B cell (primary cell): ENCODE results near the gene APBA2.

Experiments used
- EZH2 ChIP-seq: IDR thresholded peaks from 2 replicates; pipeline ENCODE4 v1.6.1; 2012; ENCODE audit warnings: borderline replicate concordance, low read depth, mild to moderate bottlenecking, moderate library complexity, low read length; ENCODE audit not compliant: insufficient read depth, poor library complexity, severe bottlenecking
- TF ChIP-seq, protein P1 (sequence below): fragments of 200-600 bp; IDR thresholded peaks from one replicate; pipeline ENCODE4 v1.8.0; 2022; ENCODE audit warnings: antibody characterized with exemption, mild to moderate bottlenecking

DNA sequence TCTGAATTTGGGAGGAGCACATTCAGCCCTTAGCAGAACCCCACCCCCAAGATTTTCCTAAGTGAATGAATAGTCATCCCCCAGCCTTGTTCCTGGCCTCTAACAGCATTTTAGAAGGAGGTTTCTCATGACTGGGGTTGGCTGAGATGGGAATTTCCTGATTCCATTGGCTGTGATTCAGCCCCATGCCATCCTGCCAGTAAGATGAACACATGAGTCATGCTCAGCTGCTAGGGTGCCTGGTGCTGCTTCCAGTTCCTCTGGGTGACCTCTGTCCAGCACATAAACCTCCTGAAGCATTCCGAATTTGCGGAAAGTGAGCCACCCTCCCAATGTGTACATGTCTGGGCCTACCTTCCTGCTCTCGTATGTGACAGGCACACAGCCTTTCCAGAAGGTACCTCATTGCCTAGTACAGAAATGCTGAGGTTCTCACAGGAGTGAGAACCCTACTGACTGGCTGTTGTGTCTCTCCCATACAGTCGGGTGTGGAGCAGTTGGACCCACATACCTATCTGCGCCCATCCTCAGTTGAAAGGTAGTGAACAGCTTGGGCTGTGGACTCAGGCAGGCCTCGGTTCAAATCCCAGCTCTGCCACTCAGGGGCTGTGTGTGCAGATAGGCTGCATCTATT, 91.7 kb downstream of the APBA2 start:
- TF ChIP-seq, protein P1, sequence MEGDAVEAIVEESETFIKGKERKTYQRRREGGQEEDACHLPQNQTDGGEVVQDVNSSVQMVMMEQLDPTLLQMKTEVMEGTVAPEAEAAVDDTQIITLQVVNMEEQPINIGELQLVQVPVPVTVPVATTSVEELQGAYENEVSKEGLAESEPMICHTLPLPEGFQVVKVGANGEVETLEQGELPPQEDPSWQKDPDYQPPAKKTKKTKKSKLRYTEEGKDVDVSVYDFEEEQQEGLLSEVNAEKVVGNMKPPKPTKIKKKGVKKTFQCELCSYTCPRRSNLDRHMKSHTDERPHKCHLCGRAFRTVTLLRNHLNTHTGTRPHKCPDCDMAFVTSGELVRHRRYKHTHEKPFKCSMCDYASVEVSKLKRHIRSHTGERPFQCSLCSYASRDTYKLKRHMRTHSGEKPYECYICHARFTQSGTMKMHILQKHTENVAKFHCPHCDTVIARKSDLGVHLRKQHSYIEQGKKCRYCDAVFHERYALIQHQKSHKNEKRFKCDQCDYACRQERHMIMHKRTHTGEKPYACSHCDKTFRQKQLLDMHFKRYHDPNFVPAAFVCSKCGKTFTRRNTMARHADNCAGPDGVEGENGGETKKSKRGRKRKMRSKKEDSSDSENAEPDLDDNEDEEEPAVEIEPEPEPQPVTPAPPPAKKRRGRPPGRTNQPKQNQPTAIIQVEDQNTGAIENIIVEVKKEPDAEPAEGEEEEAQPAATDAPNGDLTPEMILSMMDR: no peak
- no peak for TF ChIP-seq EZH2
